ENCODE measurements around the gene SIRPB2. TPM values are rescaled to one million over a fixed set of nuclear protein-coding genes. Genes with fewer than 3 reads are reported as not detected.

The SIRPB2 gene
- total RNA-seq, 4 donors from 2014 or later, result under 0.01 to 2.9 (median 1.7) TPM; not detected in 1

GRCh38 chr20:1449370-1449769, 41.9 kb downstream of the SIRPB2 start:
- Histone ChIP-seq H3K36me3 (no peaks in the 10 kb centered on the region), H3K27me3 (no peaks in the 10 kb centered on the region), H3K27ac (no peak overlapping the region), H3K9me3 (no peaks in the 10 kb centered on the region), H3K4me3 (no peak overlapping the region), H3K4me1 (no peaks in the 10 kb centered on the region)
- no peak for TF ChIP-seq POLR2A (IDR thresholded peaks at IDR 0.05)
- TF ChIP-seq, protein P1, sequence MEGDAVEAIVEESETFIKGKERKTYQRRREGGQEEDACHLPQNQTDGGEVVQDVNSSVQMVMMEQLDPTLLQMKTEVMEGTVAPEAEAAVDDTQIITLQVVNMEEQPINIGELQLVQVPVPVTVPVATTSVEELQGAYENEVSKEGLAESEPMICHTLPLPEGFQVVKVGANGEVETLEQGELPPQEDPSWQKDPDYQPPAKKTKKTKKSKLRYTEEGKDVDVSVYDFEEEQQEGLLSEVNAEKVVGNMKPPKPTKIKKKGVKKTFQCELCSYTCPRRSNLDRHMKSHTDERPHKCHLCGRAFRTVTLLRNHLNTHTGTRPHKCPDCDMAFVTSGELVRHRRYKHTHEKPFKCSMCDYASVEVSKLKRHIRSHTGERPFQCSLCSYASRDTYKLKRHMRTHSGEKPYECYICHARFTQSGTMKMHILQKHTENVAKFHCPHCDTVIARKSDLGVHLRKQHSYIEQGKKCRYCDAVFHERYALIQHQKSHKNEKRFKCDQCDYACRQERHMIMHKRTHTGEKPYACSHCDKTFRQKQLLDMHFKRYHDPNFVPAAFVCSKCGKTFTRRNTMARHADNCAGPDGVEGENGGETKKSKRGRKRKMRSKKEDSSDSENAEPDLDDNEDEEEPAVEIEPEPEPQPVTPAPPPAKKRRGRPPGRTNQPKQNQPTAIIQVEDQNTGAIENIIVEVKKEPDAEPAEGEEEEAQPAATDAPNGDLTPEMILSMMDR (IDR thresholded peaks at IDR 0.05), result no peak
- no peak for DNase-seq
- intact Hi-C loops (cut with DNase I; ENCODE audit: low total_unique reads), result no loop called here

- H3K36me3 ChIP-seq, result no peaks in the 10 kb centered on the region
- no peak for TF ChIP-seq POLR2A (IDR thresholded peaks at IDR 0.05)
- TF ChIP-seq, protein P1 (IDR thresholded peaks at IDR 0.05), result no peak
- H3K4me1 ChIP-seq, result no peaks in the 10 kb centered on the region
- H3K27ac ChIP-seq, result no peak overlapping the region
- intact Hi-C loops (cut with DNase I; ENCODE audit: low total_unique reads), result no loop called here
- no peaks in the 10 kb centered on the region for H3K27me3 ChIP-seq
- H3K9me3 ChIP-seq, result no peaks in the 10 kb centered on the region
- no peak for DNase-seq
- H3K4me3 ChIP-seq, result no peak overlapping the region
Observed at GRCh38 chr20:1448081-1448620, 43.1 kb downstream of the SIRPB2 start.

DNA sequence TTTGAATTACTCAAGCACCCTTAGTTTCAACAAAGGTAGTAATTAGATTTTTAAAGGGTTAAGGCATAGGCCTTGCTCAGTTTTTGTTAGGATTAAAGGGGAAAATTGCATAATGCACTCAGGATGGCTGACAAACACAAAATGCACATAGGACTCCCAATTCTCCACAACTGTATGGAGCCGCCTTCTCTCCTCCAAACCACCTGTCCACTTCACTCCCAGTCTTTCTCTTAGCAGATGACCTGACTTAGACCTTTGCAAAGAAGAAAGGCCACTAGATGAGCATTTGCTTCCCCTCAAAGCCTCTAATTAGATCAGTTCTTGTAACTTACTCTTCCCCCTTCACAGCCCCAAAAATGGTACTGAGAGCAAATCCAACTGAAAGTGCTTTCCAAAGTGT, 44.7 kb downstream of the SIRPB2 start:
- Histone ChIP-seq H3K4me1 (no peaks in the 10 kb centered on the region), H3K27me3 (no peaks in the 10 kb centered on the region), H3K9me3 (no peaks in the 10 kb centered on the region), H3K36me3 (no peaks in the 10 kb centered on the region), H3K27ac (no peak overlapping the region), H3K4me3 (no peak overlapping the region)
- DNase-seq, result no peak
- TF ChIP-seq, protein P1 (IDR thresholded peaks at IDR 0.05), result no peak
- no peak for TF ChIP-seq POLR2A (IDR thresholded peaks at IDR 0.05)
- intact Hi-C loops (cut with DNase I; ENCODE audit: low total_unique reads), result no loop called here

DNA sequence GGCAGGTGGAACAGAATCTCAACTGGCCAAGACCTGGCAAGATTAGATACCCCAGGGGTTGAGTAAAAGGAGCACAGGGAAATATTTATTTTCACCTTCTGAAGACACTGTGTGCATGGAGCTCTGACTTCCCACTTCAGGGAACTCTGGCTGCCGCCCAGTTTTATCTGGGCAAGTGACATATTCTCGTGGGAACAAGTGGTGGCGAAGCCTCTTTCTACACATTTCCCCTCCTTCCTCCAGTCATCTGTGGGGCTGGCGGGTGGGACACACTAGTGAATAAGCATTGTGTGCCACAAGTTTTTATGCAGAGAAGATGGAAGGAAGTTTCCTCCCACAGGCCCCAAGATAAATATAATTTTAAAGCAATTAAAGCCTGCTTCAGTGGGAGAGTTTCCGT, 48.1 kb downstream of the SIRPB2 start:
- no peak overlapping the region for H3K4me3 ChIP-seq
- no peaks in the 10 kb centered on the region for H3K4me1 ChIP-seq
- DNase-seq, result no peak
- no peak for TF ChIP-seq POLR2A (IDR thresholded peaks at IDR 0.05)
- TF ChIP-seq, protein P1 (IDR thresholded peaks at IDR 0.05), result no peak
- no peaks in the 10 kb centered on the region for H3K27me3 ChIP-seq
- intact Hi-C loops (cut with DNase I; ENCODE audit: low total_unique reads), result no loop called here
- no peak overlapping the region for H3K27ac ChIP-seq
- H3K36me3 ChIP-seq, result no peaks in the 10 kb centered on the region
- no peaks in the 10 kb centered on the region for H3K9me3 ChIP-seq

GRCh38 chr20:1442304-1442703, 48.9 kb downstream of the SIRPB2 start:
- no peaks in the 10 kb centered on the region for H3K36me3 ChIP-seq
- TF ChIP-seq, protein P1 (IDR thresholded peaks at IDR 0.05), result no peak
- TF ChIP-seq POLR2A (IDR thresholded peaks at IDR 0.05), result no peak
- intact Hi-C loops (cut with DNase I; ENCODE audit: low total_unique reads), result no loop called here

More at GRCh38 chr20:1442304-1442703, 48.9 kb downstream of the SIRPB2 start:
- Histone ChIP-seq H3K4me1 (no peaks in the 10 kb centered on the region), H3K27me3 (no peaks in the 10 kb centered on the region), H3K9me3 (no peaks in the 10 kb centered on the region), H3K27ac (no peak overlapping the region), H3K4me3 (no peak overlapping the region)
- DNase-seq, result no peak
